Right renal cortex interstitium (tissue), 3 donors: ENCODE results near the gene UPK3B. TPM values are rescaled to one million over a fixed set of nuclear protein-coding genes. Genes with fewer than 3 reads are reported as not detected.
"Not testable (repeated sequence)": the region's sequence is repeated elsewhere in the genome, so short reads cannot be mapped to it uniquely, and the experiment has no call there.

Experiments used
- DNase-seq, 3 donors: peaks; one replicate each; pipeline ENCODE4 v3.0.0-alpha.2; 2013; ENCODE audit warnings: low read depth in 3 of 3, low spot score in 2 of 3
- polyA plus RNA-seq, 3 donors: library from polyadenylated mRNA; unstranded; fragments of 120-200 nt; gene quantifications; one replicate each; pipeline ENCODE4 v1.2.1, GENCODE V29; 2013; ENCODE audit not compliant: insufficient read length in 3 of 3

Gene UPK3B
- 1 to 10 TPM in 2 of 3 donors, under 1 TPM in 1; 0.17 to 1.9 (median 1.4) TPM for polyA plus RNA-seq

- no peak for DNase-seq
These were observed at the start of gene UPK3B for GRCh38 chr7:76509931-76510877. TSS of gene UPK3B (plus strand) at chr7:76510552. CDS start at chr7:76510653, 101 bp downstream.

GRCh38 chr7:76460767-76461166 lies 49.6 kb upstream of the UPK3B start:
- not testable (repeated sequence) for DNase-seq

GRCh38 chr7:76461464-76462101 lies 48.8 kb upstream of the UPK3B start, which contains the start of gene DTX2:
TSS of gene DTX2 (plus strand) at chr7:76461709. CDS start at chr7:76480510, 18,801 bp downstream.
- not testable (repeated sequence) for DNase-seq

- not testable (repeated sequence) for DNase-seq
These were observed 48.0 kb upstream of the UPK3B start for GRCh38 chr7:76462271-76462882.

DNA sequence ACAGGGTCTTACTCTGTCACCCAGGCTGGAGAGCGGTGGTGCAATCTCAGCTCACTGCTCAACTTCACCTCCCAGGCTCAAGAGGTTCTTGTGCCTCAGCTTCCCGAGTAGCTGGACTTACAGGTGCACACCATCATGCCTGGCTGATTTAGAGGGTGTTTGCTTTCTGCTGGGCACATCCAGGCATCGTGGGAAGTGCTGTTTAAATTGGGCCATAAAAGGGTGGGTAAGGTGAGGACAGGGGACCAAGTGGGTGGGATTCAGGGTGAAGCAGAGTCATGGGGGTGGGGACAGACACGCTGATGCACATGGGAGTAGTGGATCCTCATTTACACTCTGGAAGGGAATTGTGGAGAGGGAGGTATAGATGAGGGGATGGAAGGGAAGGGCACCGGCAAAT lies 45.4 kb upstream of the UPK3B start:
- not testable (repeated sequence) for DNase-seq

- not testable (repeated sequence) for DNase-seq
These were observed 44.4 kb upstream of the UPK3B start for GRCh38 chr7:76465950-76466349.

DNA sequence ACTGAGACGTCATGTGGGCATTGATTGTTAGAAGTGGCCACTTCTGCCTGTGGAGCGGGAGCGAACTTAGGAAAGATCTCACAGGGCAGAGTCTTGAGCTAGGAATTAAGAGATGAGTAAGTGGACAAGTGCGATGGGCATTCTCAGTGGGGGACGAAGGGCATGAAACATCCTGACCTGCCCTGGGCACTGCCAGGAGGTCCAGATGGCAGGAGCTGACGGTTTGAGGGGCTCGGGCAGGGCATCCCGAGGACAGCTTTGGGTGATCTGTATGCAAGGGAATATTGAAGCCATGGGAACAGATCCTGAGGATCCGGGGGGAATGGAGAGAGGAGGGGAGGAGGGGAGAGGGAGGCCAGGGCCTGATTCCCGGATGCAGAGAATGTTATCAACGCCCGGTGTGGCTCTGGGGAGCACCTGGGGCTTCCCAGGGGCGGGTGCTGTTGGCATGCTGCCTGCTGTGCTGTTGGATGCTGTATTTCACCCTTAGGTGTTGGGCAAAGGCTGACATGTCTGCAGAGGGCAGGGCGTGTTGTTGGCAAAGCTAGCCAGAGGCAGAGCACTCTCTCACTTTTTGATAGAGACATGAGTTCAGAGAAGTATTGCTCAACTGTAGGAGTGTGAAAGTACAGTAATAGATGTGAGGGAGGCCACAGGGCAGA lies 42.5 kb upstream of the UPK3B start:
- not testable (repeated sequence) for DNase-seq

- DNase-seq: not testable (repeated sequence)
These were observed 38.7 kb upstream of the UPK3B start for GRCh38 chr7:76471556-76472221.

GRCh38 chr7:76473097-76473496 lies 37.3 kb upstream of the UPK3B start:
- DNase-seq: not testable (repeated sequence)

- DNase-seq: not testable (repeated sequence)
These were observed 34.1 kb upstream of the UPK3B start for GRCh38 chr7:76476280-76476679.

GRCh38 chr7:76476742-76477474 lies 33.4 kb upstream of the UPK3B start:
- DNase-seq: not testable (repeated sequence)

DNA sequence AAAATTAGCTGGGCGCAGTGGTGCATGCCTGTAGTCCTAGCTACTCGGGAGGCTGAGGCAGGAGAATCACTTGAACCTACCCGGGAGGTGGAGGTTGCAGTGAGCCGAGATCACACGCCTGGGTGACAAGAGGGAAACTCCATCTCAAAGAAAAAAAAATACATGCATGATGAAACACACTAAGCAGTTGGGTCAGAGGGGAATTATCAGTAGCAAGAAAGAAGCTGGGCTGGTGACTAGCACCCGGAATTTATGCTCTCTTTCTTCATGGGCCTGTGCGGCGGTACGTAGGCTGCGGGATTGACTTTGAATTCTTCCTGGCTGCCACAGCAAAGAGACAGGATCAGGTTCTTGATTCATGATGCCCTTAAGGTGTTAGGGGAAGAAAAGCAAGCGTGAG lies 30.7 kb upstream of the UPK3B start:
- DNase-seq: not testable (repeated sequence)

DNA sequence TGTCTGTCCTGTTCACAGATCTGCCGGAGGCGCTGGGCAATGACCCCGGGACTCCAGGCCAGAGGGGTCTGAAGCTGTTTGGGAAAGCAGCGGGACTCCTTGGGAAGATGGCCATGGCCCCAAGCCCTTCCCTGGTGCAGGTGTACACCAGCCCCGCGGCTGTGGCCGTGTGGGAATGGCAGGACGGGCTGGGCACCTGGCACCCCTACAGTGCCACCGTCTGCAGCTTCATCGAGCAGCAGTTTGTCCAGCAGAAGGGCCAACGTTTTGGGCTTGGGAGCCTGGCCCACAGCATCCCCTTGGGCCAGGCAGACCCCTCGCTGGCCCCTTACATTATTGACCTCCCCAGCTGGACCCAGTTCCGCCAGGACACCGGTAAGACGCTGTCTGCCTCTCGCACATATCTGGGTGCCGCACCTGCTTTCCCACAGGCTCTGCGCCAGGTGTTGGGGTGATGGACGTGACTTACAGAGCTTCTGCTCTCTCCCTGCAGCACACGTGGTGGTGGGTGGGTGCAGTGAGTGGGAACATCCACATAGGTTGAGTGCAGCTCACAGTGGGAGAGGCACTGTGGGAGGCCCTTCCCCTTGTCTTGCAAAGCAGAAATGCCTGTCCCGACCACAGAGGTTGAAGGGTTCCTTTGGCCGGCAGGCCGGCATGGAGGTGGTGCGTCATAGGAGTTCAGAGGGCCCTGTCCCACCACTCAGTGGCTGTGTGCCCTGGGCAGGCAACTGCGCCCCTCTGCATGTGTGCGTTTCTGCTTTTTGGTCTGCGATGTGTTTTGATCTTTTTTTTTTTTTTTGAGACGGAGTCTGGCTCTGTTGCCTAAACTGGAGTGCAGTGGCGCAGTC lies 29.7 kb upstream of the UPK3B start:
- DNase-seq: not testable (repeated sequence)

- DNase-seq: not testable (repeated sequence)
These were observed 27.7 kb upstream of the UPK3B start for GRCh38 chr7:76482660-76483059.

DNA sequence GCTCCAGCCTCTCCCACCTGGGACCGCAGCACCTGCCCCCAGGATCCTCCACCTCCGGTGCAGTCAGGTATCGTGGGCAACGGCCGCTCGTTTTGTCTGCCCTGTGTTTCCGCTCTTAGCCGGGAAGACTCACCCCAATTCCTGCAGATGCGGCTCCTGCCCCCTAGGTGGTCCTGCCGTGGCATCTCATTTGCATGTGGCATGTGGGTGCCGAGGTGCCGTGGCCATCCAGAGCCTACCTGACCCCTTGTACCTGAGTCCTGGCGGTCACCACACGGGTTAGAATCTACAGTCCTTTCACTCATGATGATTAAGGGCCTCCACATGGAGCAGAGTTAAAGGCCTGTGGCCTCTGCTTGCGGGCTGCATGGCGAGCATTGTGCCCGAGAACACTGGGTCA lies 27.3 kb upstream of the UPK3B start:
- not testable (repeated sequence) for DNase-seq

DNA sequence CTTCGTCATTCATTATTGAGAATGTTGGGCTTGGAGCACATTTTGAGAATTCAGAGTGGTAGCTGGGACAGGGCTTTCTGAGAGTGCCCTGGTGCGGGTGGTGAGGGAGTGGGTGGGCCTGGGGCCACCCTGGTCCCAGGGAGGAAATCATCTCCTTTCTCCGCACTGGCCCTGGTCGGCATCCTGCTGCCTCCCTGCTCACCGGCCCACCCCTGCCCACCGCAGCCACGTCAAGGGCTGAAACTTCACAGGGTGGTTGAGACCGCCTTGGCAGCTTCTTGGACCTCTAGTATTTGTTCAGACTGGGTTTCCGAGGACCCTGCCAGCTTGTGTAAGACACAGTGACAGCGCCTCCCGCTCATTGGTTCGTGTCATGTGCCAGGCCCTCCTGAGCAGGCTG lies 25.9 kb upstream of the UPK3B start:
- not testable (repeated sequence) for DNase-seq

DNA sequence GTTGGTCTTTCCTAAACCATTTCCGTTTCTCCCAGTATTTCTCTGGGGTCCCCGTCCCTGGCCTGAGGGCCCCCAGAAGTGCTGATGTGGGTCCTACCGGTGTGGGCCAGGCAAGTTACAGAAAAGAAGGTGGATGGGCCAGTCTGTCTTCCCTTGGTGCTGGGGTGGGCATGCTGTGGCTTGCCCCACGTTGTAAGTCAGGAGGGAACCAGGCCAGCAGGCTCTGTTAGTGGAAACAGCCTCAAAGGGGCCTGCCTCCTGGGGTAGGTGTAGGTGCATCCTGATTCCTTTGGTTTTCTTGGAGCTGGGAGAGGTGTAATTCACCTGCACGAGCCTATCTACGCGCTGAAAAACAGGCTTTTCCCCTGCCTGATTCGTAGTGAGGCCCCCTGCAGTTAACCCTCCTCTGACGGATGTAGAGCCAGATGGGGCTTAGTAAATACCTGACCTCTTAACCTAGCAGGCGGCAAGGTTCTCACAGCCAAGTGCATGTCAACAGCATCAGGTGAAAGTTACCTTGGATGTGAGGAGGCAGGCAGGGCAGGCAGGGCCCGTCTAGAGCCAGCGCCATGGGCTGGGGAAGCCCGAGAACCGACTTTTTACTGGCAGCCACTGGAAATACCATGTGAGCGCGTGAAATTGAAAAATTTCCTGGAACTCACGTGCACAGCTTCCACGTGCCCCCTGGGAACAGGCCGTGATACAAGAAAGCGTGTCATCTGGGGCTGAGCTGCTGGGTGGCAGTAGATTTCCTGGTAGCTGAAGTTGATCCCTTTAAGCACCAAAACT lies 24.3 kb upstream of the UPK3B start:
- DNase-seq: not testable (repeated sequence)
